Frontal cortex (tissue), 4 donors: ENCODE measurements around the gene WDR20. TPM values are rescaled to one million over a fixed set of nuclear protein-coding genes. Genes with fewer than 3 reads are reported as not detected.

ENCODE experiments used
- DNase-seq, 2 donors: peaks; one replicate each; pipeline ENCODE4 v3.0.0; 2012; ENCODE audit warnings: low spot score in 2 of 2
- FAIRE-seq: peaks from 2 replicates; lab custom pipeline; 2012; peaks lifted over from hg19 to GRCh38; lab: Jason Lieb, UNC
- total RNA-seq: library from RNA; depleted of rRNA; stranded (reverse); fragments of >200 nt; gene quantifications from one replicate; pipeline ENCODE4 v1.2.3, GENCODE V29; 2014
- donor health status: control.
- donor health status: control.
- donor health status: control.

Gene WDR20
- total RNA-seq, 1 donor from 2014 or later: 39.5 TPM

DNA sequence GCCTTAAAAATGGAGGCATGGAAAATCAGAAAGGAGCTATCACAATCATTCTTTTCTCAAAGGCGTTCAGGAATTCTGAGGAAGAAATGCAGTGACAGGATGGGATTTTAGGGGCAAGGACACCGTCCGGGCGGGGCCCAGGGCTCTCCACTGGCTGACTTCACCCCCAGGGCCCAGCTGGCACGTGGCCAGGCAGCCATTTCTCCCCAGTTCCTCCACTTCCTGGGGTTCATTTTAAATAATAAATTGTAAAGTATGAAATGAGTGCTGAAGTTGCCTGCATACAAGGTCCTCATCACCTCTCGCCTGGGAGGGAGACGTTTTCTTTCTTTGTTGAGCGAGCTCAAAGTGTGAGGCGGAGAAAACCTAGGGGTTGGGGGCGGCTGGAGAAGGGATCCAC is 73.8 kb downstream of the WDR20 start:
- FAIRE-seq (no peak), DNase-seq (no peak)

DNA sequence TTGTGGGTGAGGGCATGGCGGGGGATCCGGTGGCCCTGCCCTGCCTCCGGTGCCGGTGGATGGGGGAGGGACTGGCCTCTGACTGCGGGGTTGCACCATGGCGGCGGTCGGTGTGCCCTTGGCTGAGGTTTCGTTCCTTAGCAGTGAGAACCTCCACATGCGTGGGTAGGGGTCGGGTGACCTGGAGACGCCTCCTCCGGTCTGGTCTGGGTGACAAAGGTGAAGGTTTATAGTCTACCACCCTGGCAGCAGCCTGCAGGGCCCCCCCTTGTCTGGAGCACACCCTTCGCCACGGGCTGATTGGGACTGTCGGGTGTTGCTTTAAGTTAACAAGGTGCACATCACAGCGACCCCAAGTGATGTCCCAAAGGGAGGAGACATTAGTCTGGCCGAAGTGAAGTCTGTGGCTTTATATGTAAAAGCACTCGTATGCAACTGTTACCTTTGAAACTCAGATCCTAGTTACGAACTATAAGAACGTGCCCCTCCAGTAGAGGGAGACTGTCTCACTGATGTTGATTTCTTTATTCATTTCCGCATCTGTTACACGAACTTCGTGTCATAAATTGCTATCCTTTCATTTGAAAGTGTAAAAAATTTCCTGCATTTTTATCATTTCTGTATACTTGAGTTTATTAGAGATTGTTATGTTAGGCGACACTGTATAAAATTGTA is 74.4 kb downstream of the WDR20 start:
- FAIRE-seq: no peak
- DNase-seq: no peak

DNA sequence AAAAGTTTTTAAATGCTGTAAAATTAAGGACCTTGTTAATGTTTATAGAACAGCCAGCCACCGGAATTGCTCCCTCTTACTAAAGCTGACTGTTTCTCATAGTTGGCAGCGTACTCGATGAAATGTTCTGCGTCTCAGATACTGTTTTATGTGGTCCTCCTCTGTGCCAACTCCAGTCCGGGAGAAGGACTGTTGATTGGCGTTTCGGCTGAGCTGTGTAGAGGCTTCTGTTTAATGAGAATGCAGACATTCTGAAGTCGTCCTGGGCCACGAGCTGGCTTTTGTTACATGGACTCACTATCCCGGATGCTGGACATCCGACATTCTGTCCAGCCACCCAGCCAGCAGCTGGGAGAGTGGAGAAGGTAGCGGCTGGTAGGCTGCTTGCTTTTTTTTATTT is 75.4 kb downstream of the WDR20 start:
- FAIRE-seq: no peak
- peak; percentile 43 to 59 for DNase-seq

DNA sequence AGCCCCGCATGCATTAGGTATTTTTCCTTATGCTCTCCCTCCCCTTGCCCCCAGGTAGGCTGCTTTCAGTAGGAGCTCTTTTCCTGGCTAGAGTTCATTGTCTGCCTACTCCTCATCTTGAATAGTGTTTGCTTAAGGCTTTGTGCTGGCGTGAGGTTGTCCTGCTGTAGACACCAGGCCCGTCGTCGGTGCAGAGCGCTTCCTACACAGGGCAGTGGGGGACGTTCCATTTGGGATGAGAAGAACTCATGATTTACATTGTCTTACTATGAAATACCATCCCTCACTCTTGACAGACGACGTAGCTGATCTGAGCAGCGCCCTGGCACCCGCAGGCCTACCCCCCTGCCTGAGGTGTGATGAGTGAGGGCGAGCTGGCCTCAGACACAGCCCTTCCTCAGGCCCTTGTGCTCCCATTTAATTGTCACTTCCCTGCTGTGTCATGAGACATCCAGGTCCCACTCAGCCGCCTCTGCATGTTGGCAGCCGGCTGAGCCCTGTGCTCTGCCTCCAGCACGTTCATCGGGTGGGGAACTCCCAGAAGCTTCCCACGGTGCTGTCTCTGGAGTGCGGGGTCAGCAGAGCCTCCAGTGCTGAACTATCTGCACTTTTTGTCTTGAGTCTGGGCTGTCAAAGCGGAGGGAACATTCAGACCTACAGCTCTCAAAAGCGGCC is 76.0 kb downstream of the WDR20 start:
- DNase-seq (peak in 1 of 2 donors; percentile 46), FAIRE-seq (no peak)

DNA sequence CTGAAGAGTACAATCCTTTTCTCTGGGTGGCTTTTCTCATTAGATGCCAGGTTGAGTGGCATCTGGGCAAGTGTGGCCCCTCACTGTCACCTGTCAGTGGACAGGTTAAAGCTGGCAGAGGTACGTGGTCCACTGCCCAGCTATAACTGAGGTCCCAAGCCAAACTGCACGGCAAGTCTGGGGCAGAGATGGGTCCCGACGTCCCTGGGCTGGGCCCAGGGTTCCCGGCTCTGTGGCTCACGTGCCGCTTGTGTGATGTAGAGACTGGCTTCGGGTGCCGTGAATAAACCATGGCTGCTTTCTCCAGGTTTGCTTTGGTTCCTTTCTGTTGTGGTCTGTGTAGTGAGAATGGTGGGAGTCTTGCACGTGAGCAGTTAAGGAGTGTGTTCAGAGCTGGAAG is 77.7 kb downstream of the WDR20 start:
- FAIRE-seq: no peak
- DNase-seq: no peak

DNA sequence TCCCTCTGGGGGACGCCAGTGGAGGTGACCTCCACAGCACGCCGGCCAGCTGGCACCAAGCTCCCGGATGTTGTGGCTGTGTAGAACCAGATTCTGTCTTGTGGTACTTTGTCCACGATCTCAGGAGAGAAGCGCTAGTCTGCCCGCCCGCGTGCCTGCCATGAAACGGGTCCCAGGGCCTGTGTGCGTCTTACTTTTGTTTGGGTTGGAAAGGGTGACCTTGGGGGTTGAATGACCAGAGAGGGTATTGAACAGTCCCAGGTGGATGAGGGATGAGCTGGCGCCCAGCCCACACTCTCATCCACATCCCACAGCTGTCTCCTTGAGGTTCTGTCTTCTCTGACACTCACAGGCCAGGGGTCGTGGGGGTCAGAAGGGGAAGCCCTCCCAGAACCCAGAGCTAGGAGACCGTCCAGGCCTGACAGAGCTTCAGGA is 78.3 kb downstream of the WDR20 start:
- no peak for DNase-seq
- FAIRE-seq: no peak

DNA sequence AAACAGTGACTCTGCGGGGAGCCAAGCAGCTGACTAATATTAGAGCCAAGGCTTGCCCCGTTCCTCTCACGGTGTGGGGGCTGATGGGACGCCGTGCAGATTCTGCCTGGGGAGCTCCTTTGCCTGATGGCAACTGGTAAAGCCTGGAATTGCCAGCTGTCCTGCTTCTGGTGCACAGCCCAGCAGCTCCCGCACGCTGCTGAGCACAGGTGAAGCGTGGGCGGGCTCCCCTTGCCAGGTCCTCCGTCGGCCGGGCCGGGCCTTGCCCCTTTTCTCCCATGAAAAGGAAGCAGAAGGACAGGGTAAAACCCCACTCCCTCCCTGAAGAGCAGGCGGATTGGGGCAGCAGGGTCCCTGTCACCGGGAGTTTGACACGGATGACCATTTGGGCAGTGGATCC is 79.0 kb downstream of the WDR20 start:
- DNase-seq: peak in 1 of 2 donors; percentile 55
- FAIRE-seq: no peak

DNA sequence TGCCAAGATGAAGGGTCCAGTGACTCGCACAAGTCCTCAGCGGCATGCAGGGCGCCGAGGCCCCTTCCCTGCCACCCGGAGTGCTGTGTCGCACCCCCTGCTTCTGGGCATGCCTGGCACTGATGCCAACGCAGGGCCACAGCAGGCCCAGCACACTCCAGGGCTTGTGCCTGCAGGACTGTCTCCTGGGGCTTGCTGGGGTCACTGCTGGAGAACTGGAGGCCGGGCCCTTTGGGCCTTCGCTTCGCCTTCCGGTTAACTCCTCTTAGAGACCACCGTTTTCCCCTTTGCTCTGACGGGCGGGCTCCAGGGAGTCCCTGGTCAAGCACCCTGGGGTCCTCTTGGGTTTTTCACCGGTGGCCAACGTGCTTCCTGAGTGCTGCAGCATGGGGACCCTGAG is 79.6 kb downstream of the WDR20 start:
- DNase-seq (no peak), FAIRE-seq (no peak)

DNA sequence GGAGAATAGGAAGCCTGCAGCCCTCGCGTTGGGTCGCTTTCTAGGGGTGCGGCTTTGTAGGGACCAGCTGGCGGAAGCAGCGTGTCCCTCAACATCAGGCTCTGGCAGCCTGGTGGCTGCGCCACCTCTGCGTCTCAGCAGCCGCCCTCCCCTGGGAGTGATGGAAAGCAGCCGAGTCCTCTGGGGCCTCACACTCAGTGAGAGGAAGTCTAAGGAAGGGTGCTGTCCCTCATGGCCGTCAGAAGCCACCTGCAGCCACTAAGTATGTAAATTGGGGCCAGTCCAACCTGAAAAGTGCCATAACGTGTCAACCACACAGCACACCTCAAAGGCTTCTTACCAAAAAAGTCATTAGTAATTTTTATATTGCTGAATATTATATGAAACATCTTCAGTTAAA is 80.3 kb downstream of the WDR20 start:
- no peak for DNase-seq
- no peak for FAIRE-seq

DNA sequence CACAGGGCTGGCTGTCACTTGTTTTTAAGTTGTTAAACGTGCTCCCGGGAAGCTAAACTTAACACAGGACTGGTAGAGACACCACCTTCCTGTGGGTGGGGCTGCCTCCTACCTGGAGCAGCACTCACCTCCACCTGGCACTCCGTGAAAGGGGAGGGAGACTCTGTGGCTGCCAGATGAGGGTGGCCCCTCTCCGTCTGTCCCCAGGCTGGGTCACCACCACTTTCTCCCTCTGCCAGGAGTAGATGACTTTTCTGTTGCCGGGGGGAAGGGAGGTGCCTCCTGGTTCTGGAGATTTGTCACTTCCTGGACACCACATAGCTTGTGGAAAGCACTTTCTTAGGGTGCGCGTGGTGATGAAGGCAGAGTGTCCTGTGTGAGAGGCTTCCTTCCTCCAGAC is 81.3 kb downstream of the WDR20 start:
- no peak for DNase-seq
- no peak for FAIRE-seq

DNA sequence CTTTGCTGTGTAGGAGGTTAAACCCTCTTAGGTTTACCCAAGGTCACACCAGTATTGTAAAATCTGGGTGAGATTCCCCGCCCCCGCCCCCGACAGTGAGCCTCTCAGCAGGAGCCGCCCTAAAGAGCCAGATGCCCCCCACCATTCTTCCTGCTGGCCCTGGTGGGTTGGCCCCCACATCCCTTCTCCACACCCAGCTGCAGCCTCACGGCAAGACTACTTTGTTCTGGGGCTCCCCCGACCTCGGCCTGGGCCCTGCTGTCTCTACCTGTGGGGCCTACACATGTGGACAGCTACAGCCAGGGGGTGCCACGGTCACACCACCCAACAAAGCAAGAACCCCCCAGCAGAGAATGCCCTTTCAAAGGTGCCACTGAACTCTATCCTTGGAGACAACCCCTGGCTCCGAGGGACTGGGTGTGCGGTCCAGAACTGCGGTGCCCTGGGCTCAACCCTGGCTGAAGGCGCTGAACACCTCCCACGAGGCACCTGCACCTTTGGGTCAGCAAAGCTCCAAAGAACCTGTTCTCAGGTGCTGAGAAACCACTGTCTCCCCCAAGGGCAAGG is 82.4 kb downstream of the WDR20 start:
- no peak for DNase-seq
- no peak for FAIRE-seq

DNA sequence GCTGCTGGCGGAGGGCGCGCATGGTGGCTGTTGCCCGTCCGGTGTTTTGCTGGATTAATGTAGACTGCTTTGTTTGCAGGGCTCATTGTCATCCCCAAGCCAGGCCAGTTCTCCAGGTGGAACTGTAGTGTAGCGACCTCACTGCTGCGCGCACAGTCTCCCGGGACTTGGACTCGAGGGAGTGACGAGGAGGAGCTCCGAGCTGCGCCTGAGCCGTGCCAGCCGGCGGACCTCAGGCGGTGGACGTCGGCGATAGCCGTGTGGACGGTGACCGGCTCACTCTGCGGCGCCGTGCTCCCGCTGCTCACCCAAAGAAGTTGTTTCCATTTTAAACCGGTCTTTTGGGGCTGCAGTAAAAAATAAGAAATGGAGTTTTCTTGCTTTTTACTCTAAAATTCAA is 83.1 kb downstream of the WDR20 start:
- DNase-seq (no peak), FAIRE-seq (no peak)

DNA sequence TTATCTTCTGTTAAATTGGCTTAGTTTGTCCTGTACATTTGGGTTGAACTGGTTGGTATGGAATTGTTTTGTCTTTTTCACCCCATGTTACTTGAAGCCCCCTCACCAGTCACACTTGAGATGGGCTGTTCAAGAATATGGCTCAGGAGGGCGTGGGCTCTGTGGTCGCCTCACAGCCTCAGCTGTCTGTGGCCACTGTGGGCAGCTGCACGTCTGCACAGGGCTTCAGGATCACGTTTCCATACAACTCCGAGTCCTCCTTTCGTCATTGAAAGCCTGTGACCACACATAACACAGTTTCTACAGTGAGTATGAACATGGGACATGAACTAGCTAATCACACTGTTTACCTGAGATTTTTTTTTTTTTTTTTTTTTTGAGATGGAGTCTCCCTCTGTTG is 84.0 kb downstream of the WDR20 start:
- DNase-seq (no peak), FAIRE-seq (no peak)

DNA sequence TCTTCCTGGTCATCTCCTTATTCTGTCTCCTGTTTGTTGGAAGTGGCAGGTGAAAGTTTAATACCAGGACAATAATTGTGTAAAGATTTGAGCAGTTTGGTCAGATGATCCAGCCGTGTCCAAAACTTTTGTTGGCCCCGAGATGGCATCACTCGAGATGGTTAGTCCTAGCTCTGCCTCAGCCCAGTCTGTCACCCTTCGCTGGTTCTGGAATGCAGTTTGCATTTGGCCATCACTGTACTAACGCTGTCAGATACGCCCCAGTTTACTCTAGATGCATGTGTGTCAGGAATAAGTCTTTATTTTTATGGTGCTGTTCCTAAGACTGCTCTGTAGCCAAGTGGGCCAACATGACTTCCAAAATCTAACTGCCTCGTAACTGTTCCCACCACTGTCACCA is 85.7 kb downstream of the WDR20 start:
- no peak for FAIRE-seq
- DNase-seq: no peak

DNA sequence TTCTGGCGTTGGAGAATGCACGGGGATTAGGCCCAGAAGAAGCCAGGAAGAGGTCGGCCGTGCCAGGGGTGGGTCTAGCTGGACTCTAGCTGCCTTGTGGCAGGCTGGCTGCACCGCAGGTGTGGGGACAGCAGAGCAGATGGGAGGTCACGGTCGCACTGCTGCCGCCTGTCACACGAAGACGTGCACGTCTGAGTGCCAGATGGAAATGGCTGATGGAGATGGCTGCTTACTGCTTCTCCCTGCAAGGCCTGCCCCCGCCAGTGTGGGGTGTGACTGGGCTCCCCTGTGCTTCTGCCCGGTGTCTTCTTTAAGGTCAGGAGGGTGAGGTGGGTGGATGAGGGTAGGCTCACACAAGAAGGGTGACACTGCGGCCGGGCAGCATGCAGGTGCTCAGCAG is 86.2 kb downstream of the WDR20 start:
- DNase-seq (no peak), FAIRE-seq (no peak)

DNA sequence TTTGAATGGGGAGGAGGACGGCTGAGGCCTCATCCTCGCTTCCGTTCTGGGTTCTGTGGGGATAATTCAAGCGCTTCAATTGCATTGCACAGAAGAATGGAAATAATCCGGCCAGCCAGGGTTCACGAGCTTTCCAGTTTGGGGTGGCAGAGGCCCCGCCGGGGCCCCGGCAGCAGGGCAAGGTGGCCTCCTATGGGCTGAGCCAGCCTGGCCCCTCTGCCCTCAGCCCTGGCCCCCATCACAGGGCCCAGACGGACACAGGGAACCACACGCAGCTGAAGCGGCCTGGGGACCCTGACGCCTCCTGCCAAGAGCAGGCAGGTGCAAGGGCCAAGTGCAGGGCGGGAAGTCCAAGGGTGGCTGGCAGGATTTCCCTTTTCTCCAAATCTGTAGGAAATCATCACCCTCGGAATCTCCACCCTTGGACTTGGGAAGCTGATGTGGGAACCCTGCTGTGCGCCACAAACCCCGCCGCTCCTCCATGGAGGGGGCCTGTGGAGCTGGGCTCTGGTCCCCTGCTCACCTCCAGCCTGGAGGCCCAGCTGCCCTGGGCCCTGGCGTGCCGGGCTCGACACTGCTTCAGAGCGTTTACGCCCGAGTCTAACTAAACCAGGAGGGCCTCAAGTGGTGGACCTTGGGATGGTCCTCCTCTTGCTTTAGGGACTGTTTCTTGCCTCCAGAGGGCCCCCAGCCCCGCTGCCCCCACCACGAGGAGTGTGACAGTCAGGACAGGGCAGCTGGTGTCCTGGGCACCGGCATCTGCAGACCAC is 86.8 kb downstream of the WDR20 start:
- DNase-seq (no peak), FAIRE-seq (no peak)

DNA sequence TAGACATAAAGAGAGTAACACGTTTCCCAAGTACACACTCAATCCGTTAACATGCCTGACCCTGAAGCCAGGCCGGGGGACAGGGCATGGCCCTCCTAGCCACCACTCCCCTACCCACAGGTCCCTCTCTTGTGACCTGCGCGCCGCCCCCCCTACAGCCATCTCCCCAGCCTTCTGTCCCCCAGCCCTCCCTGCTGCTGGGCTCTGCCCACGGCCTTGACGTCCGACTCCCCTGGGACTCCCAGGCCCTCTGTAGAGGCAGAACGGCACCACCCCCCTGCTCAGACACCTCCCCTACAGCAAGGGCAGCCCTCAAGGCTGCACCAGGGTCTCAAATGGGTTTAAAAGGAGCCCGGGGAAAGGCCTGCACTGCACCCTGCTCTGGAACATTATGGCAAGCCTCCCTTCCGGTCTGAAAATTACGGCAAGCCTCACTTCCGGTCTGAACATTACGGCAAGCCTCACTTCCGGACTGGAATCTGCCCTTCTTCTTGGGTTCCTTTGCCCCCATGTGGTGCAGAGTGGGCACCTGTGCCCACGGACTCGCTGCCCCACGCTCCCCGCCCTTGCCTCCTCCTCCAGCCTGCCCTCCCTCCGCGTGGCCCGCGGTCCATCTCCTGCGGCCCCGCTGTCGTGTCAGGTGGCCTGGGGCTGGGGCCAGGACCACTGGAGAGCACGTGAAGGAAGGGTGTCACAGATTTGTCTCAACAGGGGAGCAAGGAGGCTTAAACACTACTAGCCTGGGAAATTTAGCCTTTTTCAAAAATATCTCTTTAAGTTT is 87.7 kb downstream of the WDR20 start:
- FAIRE-seq: no peak

DNA sequence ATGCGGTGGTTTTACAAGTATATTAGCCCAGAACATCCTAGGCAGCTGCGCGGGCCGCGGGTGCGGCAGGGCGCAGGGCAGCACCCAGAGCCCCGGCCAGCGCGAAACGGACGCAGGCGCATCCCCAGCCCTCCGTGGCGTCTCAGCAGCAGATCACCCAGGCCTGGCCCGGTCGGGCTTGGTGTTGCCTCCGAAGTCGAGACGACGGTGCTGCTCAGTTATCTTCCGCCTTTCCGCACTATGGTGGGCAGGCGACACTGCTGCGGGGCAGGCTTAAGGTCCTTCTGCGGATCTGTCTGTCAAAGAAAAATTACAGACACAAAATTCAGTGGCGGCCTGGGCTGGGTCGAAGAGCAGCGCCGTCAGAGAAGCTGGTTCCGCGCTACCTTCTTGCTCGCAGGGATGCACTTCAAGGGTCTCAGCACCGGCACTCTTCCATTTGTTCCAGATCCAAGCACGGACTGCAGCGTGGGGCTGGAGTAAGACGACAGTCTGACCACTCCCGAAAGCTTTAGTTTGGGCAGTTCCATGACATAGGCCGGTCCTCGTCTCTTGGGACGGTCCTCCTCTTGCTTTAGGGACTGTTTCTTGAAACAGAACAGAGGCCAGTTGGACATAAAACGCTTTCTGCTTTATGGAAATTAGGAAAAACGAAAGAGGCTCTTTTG is 89.5 kb downstream of the WDR20 start:
- FAIRE-seq (no peak), DNase-seq (no peak)

More for the DNA sequence above, 87.7 kb downstream of the WDR20 start:
- no peak for DNase-seq

DNA sequence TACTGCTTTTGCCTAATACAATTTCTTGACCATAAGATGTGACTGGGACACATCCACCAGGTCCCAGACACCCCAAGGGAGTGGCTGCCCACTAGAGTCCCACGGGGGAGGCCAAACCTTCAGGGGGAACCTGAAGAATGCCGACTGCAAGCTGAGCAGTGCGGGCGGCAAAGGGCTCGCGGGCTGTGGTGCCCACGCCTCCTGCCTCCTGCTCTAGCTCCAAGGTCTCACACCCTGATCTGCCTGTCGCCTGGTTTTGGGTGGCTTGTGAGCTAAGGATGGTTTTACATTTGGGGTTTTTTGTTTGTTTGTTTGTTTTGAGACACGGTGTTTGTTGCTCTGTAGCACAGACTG is 90.0 kb downstream of the WDR20 start:
- no peak for DNase-seq
- FAIRE-seq: no peak
